ENCODE data around the gene ACOT4.
A peak's percentile ranks its signal among the peaks of the same experiment; 100 is the strongest.
"Not testable (repeated sequence)": the region's sequence is repeated elsewhere in the genome, so short reads cannot be mapped to it uniquely, and the experiment has no call there.

ACOT4 gene

GRCh38 chr14:73591690-73592449, at the start of gene ACOT4:
Gene ACOT4 (plus strand): TSS chr14:73591873. CDS start chr14:73591960, 87 bp downstream.
- peak within 1 kb of the TSS; percentile 41 for H3K4me3 ChIP-seq (ENCODE audit: low read depth, low read length)
- TF ChIP-seq CTCF (IDR thresholded peaks at IDR 0.05; ENCODE audit: low read depth, low read length), result no peak

GRCh38 chr14:73542961-73543360, 48.7 kb upstream of the ACOT4 start:
- H3K4me3 ChIP-seq (ENCODE audit: low read depth, low read length), result not testable (repeated sequence)

GRCh38 chr14:73545353-73545752, 46.3 kb upstream of the ACOT4 start:
- not testable (repeated sequence) for H3K4me3 ChIP-seq (ENCODE audit: low read depth, low read length)

GRCh38 chr14:73549097-73549496, 42.6 kb upstream of the ACOT4 start:
- not testable (repeated sequence) for H3K4me3 ChIP-seq (ENCODE audit: low read depth, low read length)

GRCh38 chr14:73549889-73550524, 41.7 kb upstream of the ACOT4 start:
- not testable (repeated sequence) for H3K4me3 ChIP-seq (ENCODE audit: low read depth, low read length)

GRCh38 chr14:73553845-73554244, 37.8 kb upstream of the ACOT4 start:
- no peak overlapping the region for H3K4me3 ChIP-seq (ENCODE audit: low read depth, low read length)
- no peak for TF ChIP-seq CTCF (IDR thresholded peaks at IDR 0.05; ENCODE audit: low read depth, low read length)

- H3K4me3 ChIP-seq (ENCODE audit: low read depth, low read length), result not testable (repeated sequence)
Observed at GRCh38 chr14:73557201-73557600, 34.5 kb upstream of the ACOT4 start.

- not testable (repeated sequence) for H3K4me3 ChIP-seq (ENCODE audit: low read depth, low read length)
Observed at GRCh38 chr14:73558238-73558637, 33.4 kb upstream of the ACOT4 start.

GRCh38 chr14:73562256-73562655, 29.4 kb upstream of the ACOT4 start:
- H3K4me3 ChIP-seq (ENCODE audit: low read depth, low read length), result not testable (repeated sequence)

- not testable (repeated sequence) for H3K4me3 ChIP-seq (ENCODE audit: low read depth, low read length)
Observed at GRCh38 chr14:73562696-73563095, 29.0 kb upstream of the ACOT4 start.

GRCh38 chr14:73566431-73566830, 25.2 kb upstream of the ACOT4 start:
- H3K4me3 ChIP-seq (ENCODE audit: low read depth, low read length), result not testable (repeated sequence)

- not testable (repeated sequence) for H3K4me3 ChIP-seq (ENCODE audit: low read depth, low read length)
Observed at GRCh38 chr14:73566935-73567334, 24.7 kb upstream of the ACOT4 start.

GRCh38 chr14:73567358-73567757, 24.3 kb upstream of the ACOT4 start:
- no peak overlapping the region for H3K4me3 ChIP-seq (ENCODE audit: low read depth, low read length)
- TF ChIP-seq CTCF (IDR thresholded peaks at IDR 0.05; ENCODE audit: low read depth, low read length), result no peak

Data from WI38 (cell line).